Suprapubic skin (tissue), 3 donors: Measurements from ENCODE around the gene SVOP.

Experiments
- CTCF ChIP-seq, 2 donors: fragments of 200-600 bp in 1 of 2; fragments of 450-650 bp in 1 of 2; sonication (generic) in 1 of 2; IDR thresholded peaks; one replicate each; pipeline ENCODE4 v1.5.1; 2016 to 2019; ENCODE audit warnings: antibody characterized with exemption in 2 of 2, mild to moderate bottlenecking in 1 of 2, moderate library complexity in 1 of 2
- EP300 ChIP-seq: sonication (generic); formaldehyde crosslinking; IDR thresholded peaks from one replicate; pipeline ENCODE4 v1.6.1; 2017; ENCODE audit warnings: antibody characterized with exemption
- POLR2A ChIP-seq, 2 donors: fragments of 450-650 bp; IDR thresholded peaks; one replicate each; pipeline ENCODE4 v1.6.1; 2017; ENCODE audit warnings: antibody characterized with exemption in 2 of 2, mild to moderate bottlenecking in 2 of 2, moderate library complexity in 2 of 2

- TF ChIP-seq CTCF (IDR thresholded peaks at IDR 0.05), result no peak
- no peak for TF ChIP-seq POLR2A (IDR thresholded peaks at IDR 0.05)
- no peak for TF ChIP-seq EP300
Observed at GRCh38 chr12:108906971-108907370, 113.9 kb downstream of the SVOP start.
